NCI-H226 (cell line): ENCODE data around the gene GSX2.

ENCODE experiments used
- DNase-seq: peaks from one replicate; pipeline ENCODE4 v3.0.0-alpha.2; 2015

GSX2 gene

GRCh38 chr4:54082168-54082567 lies 17.8 kb upstream of the GSX2 start:
- DNase-seq = peak; percentile 92

DNA sequence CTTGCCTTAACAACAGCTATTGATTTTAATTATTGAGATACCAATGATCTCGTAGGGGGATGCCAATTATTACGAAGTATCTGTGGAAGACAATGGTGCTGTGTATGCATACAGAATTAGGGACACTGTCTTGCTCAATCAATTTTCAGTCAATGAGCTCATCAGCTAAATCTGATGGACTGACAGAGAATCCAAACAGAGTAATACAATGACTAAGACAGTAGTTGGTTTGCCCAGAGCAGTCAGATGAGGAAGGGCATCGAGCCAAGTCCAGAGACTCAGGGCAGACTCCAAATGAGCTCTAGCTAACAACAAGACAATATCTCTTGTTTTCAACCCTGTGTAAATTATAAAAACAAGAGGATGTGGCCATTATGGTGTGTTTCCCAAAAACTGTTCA lies 14.7 kb upstream of the GSX2 start:
- peak; percentile 78 for DNase-seq

DNA sequence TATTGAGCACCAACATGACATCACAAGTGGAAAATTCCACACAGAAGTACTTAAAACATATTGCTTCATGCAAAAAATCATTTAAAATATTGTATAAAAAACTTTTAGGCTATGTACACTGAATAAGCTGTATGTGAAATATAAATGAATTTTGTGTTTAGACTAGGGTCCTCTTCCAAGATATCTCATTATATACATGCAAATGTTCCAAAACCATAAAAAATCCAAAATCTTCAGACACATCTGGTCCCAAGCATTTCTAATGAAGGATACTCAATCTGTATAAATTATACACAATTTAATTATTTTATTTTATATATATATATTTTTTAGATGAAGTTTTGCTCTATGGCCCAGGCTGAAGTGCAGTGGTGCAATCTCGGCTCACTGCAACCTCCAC lies 10.1 kb upstream of the GSX2 start:
- DNase-seq = no peak

- DNase-seq = no peak
Observed at GRCh38 chr4:54090404-54090803, 9.6 kb upstream of the GSX2 start.

DNA sequence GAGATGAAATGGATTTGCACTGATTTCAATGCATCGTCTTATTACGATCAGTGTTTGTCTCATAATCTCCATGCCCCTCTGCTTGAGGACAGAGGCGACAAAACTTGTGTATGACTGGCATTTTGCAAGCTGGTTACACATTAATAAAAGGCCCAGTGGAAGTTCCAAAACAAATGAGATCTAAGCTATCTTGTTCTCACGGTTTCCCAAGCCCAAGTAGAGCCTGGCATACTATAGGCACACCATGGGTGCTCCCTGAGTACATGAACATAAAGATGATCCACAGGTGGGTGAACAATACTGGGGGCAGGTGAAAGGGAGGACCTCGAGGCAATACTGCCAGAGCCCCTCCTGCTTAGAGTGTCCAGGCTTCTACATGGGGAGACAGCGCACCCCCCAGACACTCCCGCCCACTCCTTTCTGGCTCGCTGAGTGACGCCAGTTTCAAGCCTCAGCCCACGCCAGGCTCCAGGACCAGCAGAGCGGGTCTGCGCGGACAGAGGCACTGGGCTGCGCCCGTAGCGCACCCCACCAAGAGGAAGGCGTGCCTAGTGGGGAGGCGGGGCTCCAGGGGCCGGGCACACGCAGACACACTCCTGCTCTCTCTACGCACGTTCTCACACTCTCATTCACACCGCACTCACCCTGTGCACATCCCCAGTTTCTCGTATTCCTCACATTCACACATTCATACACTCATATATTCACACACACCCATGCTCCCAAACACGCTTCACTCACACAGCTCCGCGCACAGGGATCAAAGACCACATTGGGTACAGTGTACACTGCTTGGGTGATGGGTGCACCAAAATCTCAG lies 8.9 kb upstream of the GSX2 start:
- DNase-seq = no peak

- DNase-seq = peak; percentile 52
Observed at GRCh38 chr4:54091637-54092404, 8.1 kb upstream of the GSX2 start.

DNA sequence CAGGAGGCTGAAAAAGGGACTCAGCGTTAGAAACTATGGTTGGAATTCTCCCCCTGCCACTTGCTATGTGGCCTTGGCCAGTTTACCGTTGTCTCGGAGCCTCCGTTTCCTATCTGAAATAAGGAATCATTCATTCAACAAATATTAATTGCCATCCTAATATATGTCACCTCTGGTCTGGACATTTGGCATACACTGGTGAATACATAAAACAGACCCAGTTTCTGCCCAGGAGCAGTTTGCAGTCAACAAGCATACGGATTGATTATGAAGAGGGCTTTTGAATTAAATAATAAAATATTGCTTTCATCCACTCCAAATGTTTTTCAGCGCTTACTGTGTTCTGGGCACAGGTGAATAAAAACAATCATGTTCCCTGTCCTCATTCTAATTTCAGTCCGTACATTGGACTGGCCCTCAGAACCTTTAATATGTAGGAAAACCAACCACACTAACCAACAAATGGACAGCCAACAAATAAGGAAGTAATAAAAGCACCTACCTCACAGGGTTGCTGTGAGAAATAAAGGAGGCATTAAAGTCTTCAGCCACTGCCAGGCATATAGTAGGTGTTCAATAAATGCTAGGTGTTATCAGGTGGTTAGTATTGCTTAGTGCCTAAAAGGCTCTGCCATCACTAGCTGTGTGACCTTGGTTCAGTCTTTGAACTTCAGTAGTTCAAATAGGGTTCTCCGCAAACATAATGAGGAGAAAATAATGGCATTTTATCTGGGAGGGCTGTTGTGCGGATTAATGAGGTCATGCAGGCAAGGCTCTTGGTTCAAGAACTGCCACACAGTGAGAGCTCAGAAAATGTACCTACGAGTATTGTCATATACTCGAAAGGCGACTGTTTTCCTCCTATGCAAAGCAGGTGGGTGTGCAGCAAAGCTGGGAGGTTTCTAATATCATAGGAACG lies 7.3 kb upstream of the GSX2 start:
- DNase-seq = no peak

DNA sequence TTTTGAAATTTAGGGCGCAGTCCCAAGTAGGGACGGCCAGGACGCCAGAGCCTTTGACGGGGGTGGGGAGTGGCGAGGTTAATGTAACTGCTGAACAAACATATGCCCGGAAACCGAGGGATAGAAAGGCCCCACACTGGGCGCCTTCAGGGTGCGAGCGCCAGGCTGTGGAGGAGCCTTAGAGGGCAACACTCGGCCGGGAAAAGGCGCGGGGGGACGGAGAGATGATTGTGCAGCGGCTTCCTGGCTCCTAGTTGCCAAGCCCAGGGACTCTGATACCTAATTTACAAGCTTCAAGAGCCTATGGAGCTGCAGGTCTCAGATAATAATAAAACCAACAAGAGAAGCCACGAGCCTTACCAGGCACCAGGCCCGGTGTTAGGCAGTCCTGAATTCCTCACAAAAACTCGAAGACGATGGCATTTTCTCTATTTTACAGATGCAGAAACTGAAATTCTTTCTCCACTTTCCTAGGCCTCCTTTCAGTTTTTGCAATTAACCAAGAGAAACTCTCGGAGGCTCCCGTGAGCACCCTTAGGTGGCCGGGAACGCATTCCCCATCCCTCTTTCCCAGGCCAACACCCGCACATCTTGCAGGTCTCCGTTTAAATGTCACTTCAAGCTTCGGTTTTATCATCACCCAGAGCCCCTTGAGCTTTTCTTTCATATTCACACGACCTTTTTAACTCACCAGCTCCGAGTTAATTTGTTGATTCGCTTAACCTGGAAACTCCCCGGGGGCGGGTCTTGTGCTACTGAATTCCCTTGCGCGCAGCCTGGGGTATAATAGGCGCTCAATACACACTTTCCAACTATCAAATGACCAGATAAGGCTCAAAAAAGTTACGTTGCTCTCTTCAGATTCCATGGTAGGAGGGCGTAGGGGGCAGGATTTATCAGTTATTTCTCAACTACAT lies 6.4 kb upstream of the GSX2 start:
- DNase-seq = no peak

GRCh38 chr4:54094451-54094850 lies 5.5 kb upstream of the GSX2 start:
- no peak for DNase-seq

GRCh38 chr4:54095110-54095825 lies 4.7 kb upstream of the GSX2 start:
- DNase-seq = no peak

DNA sequence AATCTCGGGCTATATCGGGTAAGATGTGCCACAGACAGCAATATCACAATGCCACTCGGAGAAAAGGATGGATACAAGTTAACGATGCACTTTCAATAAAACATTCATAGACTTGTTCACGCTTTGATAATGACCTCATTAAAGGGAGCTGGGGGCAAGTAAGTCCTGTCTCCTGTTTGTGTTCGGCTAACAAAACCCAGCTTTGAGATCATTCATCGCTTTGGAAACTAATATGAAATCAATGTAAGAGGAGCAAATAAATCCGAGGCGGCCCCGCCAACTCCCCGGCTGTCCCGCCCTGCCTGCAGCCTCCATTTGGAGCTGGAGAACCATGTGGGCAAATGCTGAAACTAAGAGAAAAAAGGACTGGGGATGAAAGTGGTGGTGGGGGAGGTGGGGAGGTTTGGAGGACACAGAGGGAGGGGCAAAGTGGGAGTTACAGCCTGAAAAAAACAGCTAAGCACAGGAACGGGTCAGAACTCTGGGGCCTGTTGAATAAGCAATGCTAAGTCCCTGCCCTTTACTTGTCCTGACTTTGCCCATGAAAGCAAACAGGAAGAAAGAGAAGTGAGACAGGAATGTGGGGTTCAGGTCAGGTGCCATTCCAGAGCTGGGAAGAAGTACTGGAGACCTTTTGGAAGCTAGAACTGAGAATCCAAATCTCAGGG lies 3.5 kb upstream of the GSX2 start:
- DNase-seq = no peak

GRCh38 chr4:54097152-54097551 lies 2.8 kb upstream of the GSX2 start:
- DNase-seq = no peak

DNA sequence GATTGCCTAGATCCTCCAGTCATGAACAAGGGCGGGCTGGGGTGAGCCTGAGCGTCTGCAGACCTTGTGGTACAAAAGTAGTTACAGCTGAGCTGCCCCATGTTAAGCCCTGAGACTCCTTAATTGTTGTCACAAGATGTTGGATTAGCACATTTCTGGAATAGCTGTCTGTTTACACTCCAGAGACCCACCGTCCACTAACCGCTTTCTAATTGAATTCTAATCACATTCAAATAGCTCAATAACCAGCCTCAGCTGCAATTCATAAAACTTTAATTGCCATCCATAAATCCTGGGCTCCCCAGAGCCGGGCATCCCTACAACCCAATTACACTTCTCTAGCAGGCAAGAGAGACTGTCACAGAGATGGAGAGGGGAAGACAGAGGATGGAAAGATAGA lies 1.6 kb upstream of the GSX2 start:
- DNase-seq = no peak

DNA sequence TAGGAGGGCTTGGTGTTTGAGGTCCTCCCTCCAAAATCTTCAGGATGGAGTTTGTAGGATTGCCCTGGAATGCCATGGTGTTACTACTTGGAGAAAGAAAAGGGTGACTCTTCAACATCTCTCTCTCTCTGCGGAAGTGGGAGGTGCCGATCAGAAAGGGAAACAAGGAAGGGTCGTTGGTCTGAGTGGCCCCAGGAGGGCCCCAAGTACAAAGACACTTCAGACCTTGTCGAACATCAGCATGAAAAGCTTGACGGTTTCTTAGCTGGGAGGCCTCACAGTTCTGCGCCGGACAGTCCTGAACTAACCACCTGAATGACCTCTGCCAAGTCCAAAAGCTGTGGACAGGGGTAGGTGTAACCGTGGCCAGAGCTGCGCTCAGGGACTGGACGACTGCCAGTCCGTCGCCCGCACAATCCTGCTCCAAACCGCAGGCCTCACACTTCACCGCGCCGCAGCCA lies 646 bp upstream of the GSX2 start:
- no peak for DNase-seq

DNA sequence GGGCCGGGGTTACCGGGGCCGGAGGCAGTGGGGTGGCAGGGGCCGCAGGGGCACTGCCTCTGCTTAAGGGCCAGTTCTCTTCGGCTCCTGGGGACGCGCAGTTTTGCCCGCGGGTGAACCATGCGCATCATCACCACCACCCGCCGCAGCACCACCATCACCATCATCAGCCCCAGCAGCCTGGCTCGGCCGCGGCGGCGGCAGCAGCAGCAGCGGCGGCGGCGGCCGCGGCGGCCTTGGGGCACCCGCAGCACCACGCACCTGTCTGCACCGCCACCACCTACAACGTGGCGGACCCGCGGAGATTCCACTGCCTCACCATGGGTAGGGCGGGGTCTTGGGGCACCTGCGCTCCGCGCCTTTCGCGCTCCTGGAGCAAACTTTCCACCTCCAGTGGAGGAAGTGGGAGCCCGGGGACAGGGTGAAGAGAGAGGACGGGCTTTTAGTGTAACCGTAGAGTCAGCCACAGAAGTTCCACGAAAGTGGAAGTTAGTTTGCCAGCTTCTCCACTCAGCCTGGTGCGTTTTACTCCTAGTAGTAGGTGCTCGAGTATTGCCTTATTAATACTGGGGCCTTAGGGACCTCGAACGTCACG lies 729 bp downstream of the GSX2 start:
- DNase-seq = no peak

DNA sequence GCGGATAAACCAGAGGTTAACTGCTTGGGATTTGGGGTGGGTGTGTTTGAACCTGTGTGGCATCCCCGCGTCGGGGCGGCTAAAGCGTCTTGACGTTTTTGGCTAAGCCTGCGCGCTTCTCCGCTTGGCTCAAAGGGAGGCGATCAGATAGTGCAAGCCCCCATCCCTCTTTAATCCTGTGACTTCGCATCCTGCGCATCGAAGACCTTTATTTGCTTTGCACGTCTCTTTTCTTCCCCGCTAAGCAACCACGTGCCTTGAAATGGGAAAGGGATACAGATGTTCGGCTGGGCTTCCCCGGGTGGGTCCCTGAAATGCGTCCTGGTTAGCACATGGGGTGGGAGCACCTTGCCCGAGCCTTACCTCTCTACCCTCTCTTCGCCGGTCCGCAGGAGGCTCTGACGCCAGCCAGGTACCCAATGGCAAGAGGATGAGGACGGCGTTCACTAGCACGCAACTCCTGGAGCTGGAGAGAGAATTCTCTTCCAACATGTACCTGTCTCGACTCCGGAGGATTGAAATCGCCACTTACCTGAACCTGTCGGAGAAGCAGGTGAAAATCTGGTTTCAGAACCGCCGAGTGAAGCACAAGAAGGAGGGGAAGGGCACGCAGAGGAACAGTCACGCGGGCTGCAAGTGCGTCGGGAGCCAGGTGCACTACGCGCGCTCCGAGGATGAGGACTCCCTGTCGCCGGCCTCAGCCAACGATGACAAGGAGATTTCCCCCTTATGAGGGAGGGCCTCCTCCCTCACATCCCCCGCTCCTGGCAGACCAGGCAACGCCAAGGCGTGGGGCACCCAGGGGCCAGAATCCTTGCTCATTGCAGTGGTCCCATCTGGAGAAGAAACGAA lies 1.5 kb downstream of the GSX2 start:
- DNase-seq = no peak

- DNase-seq = no peak
Observed at GRCh38 chr4:54102531-54103106, 2.7 kb downstream of the GSX2 start.

DNA sequence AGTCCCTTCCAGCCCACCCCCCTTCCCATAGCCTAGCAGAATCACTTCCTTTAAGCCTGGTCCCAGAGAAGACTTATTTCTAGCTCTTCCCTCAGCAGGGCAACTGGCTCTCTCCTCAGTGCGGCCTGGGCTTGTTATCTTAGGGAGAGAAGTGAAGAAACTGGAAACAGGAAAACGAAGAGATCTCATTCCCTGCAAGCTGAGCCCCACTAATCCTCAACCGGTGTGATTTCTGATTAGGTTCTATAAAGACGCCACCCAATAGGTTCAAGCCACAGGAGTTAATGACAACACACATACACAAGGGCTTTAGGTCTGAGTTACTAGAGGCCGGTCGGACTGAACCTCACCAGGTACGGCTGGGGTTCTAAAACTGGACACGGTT lies 3.2 kb downstream of the GSX2 start:
- no peak for DNase-seq

- DNase-seq = no peak
Observed at GRCh38 chr4:54104907-54105306, 4.9 kb downstream of the GSX2 start.
